LNCaP clone FGC (cell line): Measurements from ENCODE around the gene NEDD9.

Experiments used
- DNase-seq: peaks from one replicate; pipeline ENCODE4 v3.0.0-alpha.2; 2011; ENCODE audit warnings: low read depth
- H3K4me3 ChIP-seq: 2 replicates; pipeline ENCODE4 v1.5.1; 2011; ENCODE audit warnings: mild to moderate bottlenecking, low read depth, low read length, control low read depth
- TF ChIP-seq, protein P1 (sequence below): IDR thresholded peaks from 2 replicates; pipeline ENCODE4 v1.5.1; 2012; ENCODE audit warnings: mild to moderate bottlenecking; ENCODE audit not compliant: control insufficient read depth, insufficient read depth; ENCODE audit errors: extremely low read depth

Gene NEDD9

DNA sequence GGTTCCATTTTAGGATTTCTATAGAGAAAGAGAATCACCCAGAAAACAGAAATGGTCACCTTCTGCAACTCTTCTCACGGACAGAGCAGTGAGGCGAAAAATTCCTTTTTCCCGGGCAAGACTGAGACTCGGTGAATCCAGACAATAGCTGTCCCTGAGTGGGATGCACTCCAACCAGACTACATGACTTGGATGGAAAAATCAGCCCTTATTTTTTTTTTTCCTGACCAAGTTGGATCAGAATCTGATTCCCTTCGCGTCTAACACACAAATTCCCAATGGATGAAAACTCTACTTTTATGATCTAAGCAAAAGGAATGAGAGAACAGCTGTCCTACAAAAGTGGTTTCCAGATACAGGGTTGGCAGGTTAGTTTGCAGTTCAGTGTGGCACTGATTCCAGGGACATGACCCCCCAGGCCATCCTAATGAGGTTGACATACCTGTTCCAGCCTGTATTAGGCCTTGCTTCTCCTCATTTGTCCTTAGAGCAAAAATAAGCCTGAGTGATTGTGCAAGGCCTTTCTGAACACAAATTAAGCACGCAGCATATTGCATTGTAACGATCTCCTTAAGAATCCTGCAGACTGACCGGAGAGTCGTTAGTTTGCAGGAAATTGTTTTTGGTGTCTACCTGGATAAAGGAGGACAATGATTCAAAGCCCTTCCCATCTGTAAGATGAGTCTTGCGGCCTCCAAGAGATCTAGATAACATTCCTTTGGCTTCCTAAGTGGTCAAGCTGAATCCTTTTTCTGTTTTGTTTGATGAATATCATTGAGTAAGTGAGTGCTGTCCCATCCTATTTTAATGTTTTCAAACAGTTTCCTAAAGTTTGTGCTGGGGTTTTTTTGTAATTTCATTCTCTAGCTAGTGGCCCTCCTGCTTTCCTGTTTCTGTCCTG, 1.5 kb upstream of the NEDD9 start:
- H3K4me3 ChIP-seq: no peak overlapping the region
- DNase-seq: no peak
- TF ChIP-seq, protein P1, sequence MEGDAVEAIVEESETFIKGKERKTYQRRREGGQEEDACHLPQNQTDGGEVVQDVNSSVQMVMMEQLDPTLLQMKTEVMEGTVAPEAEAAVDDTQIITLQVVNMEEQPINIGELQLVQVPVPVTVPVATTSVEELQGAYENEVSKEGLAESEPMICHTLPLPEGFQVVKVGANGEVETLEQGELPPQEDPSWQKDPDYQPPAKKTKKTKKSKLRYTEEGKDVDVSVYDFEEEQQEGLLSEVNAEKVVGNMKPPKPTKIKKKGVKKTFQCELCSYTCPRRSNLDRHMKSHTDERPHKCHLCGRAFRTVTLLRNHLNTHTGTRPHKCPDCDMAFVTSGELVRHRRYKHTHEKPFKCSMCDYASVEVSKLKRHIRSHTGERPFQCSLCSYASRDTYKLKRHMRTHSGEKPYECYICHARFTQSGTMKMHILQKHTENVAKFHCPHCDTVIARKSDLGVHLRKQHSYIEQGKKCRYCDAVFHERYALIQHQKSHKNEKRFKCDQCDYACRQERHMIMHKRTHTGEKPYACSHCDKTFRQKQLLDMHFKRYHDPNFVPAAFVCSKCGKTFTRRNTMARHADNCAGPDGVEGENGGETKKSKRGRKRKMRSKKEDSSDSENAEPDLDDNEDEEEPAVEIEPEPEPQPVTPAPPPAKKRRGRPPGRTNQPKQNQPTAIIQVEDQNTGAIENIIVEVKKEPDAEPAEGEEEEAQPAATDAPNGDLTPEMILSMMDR: no peak

DNA sequence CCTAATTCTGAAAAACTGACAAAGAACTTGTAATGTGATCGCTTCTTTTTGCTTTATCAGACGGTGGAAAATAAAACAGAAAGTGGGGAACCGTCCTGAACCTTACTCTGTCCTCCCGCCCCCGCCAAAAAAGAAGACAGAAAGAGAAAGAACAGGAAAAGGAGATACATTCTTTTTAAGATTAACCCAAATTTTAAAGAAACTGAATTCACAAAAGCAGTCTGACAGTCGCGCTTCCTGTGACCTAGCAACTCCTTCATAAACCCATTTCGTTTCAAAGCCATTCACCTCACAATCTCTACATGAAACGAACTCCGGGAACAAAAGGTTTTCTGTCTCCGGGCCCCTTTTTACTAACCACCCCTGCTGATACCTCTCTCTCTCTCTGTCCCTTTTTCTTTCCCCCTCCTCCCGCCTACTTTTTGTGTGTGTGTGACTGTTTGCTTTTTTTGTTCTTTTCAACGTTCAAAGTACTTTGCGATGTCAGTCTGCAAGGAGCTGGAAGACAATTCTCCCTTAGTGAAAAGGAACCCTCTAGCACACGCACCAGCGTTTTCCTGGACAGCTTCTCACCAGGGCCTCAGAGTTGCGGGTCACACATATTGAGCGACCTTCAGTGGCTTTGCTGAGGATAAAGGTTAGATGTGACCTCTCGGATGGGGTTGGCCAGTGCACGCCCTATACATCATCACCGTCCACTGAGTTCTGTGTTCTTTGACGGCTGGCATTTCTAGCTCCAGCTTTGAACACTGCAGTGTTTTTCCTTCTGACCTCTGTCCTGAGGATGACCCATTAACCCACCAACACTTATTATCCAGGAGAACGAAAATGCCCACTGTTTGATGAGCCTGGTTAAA, 530 bp upstream of the NEDD9 start:
- no peak for DNase-seq
- H3K4me3 ChIP-seq: peak overlapping the region; percentile 85
- TF ChIP-seq, protein P1: no peak

DNA sequence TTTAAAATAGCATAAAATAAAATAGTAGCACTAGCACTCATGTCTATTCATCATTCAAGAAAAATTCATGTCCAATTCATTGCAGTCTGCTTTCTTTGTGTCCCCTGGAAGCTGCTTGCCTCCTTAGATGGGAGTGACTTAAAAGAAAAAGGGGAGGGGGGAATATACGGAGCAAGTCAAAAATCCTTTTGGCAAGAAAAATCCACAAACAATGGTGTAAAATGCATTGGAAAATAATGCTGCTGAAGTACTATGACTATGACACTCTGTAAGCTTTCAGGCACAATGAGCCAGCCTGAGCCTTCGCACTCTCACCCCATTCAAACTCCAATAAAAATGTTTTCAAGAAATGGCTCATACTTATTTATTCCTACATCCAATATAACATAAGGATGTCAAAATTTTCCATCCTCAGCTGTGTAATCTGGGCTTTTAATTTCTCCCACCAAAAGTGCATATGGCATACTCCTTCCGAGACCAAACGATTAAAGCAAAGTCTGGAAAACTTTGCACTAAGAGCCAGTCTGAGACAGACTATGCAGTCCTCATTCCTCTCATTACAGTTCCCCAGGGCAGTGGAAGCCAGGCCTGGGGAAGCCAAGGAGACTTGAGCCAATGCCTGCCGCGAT, 790 bp downstream of the NEDD9 start:
- TF ChIP-seq, protein P1: no peak
- peak overlapping the region; percentile 85 for H3K4me3 ChIP-seq
- peak; percentile 35 for DNase-seq

DNA sequence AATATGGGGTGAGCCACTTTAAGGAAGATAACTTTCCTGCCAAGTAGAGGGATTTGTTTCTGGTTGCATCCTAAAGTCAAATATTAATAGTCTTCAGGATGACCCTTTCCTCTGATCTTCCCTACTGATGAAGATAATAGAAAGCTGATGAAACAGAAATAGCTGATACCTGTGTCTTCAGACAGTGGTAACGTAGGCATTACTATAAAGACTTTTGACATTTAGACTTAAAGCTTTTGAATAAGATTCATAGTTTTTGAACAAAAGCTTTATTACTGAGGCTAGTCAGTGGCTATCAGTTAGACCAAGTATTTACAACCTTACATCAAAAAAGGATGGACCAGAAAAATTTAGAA, 1.4 kb downstream of the NEDD9 start:
- peak overlapping the region; percentile 85 for H3K4me3 ChIP-seq
- no peak for DNase-seq
- TF ChIP-seq, protein P1: no peak

DNA sequence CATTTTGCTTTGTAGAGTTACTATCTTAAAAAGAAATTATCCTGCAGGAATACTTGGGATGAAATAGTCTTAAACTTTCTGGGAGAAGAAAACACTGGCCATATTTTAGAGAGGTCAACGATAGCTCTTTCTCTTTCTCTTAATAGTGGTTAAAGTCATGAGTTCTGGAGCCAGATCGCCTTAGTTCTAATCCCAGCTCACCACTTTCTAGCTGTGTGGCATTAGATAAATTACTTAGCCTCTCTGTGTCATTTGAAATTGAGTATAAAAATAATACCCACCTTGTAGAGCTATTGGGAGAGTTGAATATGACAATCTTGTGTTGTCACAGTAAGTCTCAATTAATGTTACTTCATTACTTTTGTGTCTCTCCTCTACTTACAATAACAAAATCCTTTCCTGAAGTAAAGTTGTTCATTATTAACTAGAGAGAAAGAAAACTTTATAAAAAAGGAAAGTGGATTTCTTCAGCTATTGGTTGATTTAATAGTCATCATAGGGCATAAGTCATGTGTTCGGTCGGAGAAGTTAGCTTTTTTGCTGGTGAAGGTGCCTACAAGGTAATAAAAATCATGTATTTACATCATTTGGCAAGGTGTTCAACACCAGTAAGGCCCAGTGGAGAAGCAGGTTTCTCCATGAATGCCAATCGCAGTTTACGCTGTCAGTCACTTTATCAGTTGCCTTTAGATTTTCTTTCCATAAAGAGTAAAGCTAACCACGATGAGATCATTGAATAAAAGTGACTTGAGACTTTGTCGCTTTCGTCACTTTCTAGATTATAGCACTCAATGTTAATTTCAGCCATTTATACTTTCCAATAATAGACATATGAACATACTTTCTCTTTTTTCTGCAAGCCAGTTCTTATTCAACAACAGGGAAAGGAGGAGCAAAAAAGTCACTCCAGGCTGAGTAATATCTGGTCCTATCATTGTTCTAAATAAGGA, 2.0 kb downstream of the NEDD9 start:
- TF ChIP-seq, protein P1: no peak
- peak overlapping the region; percentile 85 for H3K4me3 ChIP-seq
- peak; percentile 40 for DNase-seq

DNA sequence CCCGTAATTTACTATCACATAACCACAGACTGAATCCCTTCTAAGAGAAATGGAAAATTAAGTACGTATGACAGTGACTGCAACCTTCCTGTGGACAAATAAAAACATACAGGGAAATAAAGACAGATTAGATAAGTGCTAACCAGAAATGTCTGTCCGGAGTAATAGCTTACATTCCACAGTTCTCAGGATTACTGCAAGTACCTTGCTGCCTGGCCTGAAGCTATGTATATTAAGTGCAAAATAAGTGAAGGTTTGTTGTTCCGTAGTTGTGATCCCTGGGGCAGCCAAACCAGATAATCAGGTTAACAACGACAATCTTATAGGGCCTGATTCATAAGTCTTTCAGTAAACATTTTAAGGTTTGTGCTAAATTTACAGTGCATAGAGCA, 2.8 kb downstream of the NEDD9 start:
- peak overlapping the region; percentile 85 for H3K4me3 ChIP-seq
- peak; percentile 88 for DNase-seq
- TF ChIP-seq, protein P1: no peak
